GM19372 (cell line): Measurements from ENCODE around the gene TANGO6.
"Not testable (repeated sequence)": the region's sequence is repeated elsewhere in the genome, so short reads cannot be mapped to it uniquely, and the experiment has no call there.

Experiments used
- ATAC-seq: cut with Tn5 transposase; IDR thresholded peaks from one replicate; pipeline ENCODE4 v1.9.1; 2021; ENCODE audit warnings: mild to moderate bottlenecking, low read depth, moderate library complexity; ENCODE audit not compliant: unreplicated experiment

The TANGO6 gene

GRCh38 chr16:69112285-69113129, 269.2 kb downstream of the TANGO6 start:
- no peak for ATAC-seq

- no peak for ATAC-seq
These were observed 269.9 kb downstream of the TANGO6 start for GRCh38 chr16:69113216-69113615.

- no peak for ATAC-seq
These were observed 271.1 kb downstream of the TANGO6 start for GRCh38 chr16:69114346-69114975.

GRCh38 chr16:69114976-69115355, 271.6 kb downstream of the TANGO6 start:
- ATAC-seq, result no peak

GRCh38 chr16:69115361-69115760, 272.0 kb downstream of the TANGO6 start:
- no peak for ATAC-seq

- ATAC-seq, result no peak
These were observed 272.5 kb downstream of the TANGO6 start for GRCh38 chr16:69115837-69116236.

- no peak for ATAC-seq
These were observed 273.0 kb downstream of the TANGO6 start for GRCh38 chr16:69116256-69116875.

GRCh38 chr16:69116906-69117305, 273.6 kb downstream of the TANGO6 start:
- ATAC-seq, result no peak

GRCh38 chr16:69118468-69118867, 275.1 kb downstream of the TANGO6 start:
- no peak for ATAC-seq

- no peak for ATAC-seq
These were observed 275.7 kb downstream of the TANGO6 start for GRCh38 chr16:69118994-69119393.

- ATAC-seq, result no peak
These were observed 276.2 kb downstream of the TANGO6 start for GRCh38 chr16:69119536-69119935.

- no peak for ATAC-seq
These were observed 276.8 kb downstream of the TANGO6 start for GRCh38 chr16:69120096-69120664.

- no peak for ATAC-seq
These were observed 280.6 kb downstream of the TANGO6 start for GRCh38 chr16:69123910-69124309.

GRCh38 chr16:69124406-69124805, 281.1 kb downstream of the TANGO6 start:
- not testable (repeated sequence) for ATAC-seq

GRCh38 chr16:69124961-69125360, 281.6 kb downstream of the TANGO6 start:
- not testable (repeated sequence) for ATAC-seq

- no peak for ATAC-seq
These were observed 282.9 kb downstream of the TANGO6 start for GRCh38 chr16:69126221-69126620.

- not testable (repeated sequence) for ATAC-seq
These were observed 283.5 kb downstream of the TANGO6 start for GRCh38 chr16:69126801-69127200.

- ATAC-seq, result no peak
These were observed 284.7 kb downstream of the TANGO6 start for GRCh38 chr16:69127966-69128510.

- no peak for ATAC-seq
These were observed 287.1 kb downstream of the TANGO6 start for GRCh38 chr16:69130461-69130860.

- no peak for ATAC-seq
These were observed 288.0 kb downstream of the TANGO6 start for GRCh38 chr16:69131167-69131838.
